NCI-H526 (cell line): Measurements from ENCODE around the gene RAB3GAP2.
"Not testable (repeated sequence)": the region's sequence is repeated elsewhere in the genome, so short reads cannot be mapped to it uniquely, and the experiment has no call there.

Source experiments
- DNase-seq, 2 experiments: peaks; one replicate each; lab custom pipeline; 2025; lab: John Stamatoyannopoulos, UW

The RAB3GAP2 gene, protein sequence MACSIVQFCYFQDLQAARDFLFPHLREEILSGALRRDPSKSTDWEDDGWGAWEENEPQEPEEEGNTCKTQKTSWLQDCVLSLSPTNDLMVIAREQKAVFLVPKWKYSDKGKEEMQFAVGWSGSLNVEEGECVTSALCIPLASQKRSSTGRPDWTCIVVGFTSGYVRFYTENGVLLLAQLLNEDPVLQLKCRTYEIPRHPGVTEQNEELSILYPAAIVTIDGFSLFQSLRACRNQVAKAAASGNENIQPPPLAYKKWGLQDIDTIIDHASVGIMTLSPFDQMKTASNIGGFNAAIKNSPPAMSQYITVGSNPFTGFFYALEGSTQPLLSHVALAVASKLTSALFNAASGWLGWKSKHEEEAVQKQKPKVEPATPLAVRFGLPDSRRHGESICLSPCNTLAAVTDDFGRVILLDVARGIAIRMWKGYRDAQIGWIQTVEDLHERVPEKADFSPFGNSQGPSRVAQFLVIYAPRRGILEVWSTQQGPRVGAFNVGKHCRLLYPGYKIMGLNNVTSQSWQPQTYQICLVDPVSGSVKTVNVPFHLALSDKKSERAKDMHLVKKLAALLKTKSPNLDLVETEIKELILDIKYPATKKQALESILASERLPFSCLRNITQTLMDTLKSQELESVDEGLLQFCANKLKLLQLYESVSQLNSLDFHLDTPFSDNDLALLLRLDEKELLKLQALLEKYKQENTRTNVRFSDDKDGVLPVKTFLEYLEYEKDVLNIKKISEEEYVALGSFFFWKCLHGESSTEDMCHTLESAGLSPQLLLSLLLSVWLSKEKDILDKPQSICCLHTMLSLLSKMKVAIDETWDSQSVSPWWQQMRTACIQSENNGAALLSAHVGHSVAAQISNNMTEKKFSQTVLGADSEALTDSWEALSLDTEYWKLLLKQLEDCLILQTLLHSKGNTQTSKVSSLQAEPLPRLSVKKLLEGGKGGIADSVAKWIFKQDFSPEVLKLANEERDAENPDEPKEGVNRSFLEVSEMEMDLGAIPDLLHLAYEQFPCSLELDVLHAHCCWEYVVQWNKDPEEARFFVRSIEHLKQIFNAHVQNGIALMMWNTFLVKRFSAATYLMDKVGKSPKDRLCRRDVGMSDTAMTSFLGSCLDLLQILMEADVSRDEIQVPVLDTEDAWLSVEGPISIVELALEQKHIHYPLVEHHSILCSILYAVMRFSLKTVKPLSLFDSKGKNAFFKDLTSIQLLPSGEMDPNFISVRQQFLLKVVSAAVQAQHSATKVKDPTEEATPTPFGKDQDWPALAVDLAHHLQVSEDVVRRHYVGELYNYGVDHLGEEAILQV (N-terminal part only)

DNA sequence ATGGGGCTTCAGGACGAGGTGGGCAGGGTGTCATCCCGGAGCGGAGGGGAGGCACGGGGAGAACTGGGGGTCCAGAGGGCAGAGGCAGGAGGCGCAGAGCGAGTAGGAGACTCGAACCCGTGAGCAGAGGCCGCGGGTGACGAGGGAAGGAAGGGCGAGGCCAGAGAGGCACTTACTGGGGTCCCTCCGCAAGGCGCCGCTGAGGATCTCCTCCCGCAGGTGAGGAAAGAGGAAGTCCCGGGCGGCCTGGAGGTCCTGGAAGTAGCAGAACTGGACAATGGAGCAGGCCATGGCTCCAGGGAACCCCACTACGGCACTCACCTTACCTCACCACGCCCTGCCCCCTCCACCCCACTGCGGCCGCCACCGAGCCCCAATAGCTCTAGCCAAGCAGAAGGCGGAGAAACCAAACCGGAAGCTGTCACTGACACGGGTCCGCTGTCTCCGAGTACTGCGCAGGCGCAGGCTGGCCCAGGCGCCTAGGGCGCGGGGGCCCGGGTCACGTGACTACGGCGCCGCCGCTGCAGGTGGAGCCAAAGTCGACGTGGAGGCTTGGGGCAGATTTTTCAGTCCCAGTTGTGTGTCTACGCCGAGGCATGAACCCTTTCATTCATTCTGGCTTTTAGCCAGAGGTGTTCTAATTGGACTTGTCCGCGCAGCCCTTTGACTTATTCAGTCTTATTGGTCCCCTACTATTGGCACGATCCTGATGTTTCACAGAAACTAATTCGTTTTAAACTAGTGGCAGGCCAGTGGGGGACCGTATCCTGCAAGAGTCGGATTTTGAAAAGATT lies at the start of gene RAB3GAP2:
Gene RAB3GAP2 (minus strand): TSS at position 407 of the 794 bp plus-strand sequence. CDS start 116 bp downstream, at position 291.
- DNase-seq, result peak; percentile 64 to 88

DNA sequence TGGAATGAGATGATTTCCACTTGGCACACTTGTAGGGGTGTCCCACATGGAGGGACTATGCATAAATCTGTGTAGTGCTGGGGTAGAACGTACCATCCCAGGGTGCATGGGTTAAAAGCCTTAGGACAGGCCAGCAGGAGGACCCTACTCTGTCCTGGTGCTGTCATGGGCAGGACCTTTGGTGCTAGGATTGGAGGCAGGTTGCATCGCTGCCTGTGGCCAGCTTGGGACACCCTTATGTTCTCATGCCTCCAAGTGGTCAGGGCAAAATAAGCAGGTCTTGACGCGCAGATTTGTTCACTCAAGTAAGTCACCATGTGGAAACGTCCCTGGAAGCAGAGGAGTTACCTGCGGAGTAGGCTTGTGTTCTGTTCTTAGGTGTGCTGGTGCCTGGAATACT lies 49.5 kb upstream of the RAB3GAP2 start:
- no peak for DNase-seq

DNA sequence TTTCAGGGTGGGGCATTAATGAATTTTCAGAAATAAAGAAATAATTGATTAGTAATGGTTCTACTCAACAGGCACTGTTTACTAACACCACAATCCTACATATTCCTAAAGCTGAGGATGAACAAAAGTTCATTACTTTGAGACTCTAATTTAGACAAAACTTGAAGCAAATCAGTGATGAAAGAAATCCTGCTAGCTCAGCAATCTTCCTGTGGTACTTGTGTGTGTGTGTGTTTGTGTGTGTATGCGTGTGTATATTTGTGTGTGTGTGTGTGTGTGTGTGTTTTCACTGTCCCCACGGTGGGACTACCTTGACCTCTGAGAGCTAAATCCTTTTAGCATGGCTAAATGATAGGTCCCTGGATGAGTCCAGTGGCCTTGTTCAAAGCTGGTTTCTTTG lies 48.5 kb upstream of the RAB3GAP2 start:
- DNase-seq, result no peak

DNA sequence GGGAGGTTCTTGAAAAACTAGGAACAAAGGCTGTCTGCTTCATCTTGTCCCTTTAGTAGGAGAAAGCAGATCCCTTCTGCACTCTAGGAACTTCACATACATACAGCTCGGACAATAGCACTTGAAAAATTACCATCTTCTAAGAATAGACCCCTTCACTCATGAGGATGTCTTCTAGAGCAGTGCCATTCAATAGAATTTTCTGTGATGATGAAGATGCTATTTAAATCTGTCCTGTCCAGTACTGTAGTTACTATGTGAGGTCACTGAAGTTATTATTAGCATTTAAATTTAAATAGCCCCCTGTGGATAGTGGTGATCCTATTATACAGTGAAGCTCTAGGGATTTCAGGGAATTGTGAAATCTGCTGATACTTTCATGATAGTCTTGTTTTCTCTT lies 46.4 kb upstream of the RAB3GAP2 start:
- DNase-seq, result no peak

DNA sequence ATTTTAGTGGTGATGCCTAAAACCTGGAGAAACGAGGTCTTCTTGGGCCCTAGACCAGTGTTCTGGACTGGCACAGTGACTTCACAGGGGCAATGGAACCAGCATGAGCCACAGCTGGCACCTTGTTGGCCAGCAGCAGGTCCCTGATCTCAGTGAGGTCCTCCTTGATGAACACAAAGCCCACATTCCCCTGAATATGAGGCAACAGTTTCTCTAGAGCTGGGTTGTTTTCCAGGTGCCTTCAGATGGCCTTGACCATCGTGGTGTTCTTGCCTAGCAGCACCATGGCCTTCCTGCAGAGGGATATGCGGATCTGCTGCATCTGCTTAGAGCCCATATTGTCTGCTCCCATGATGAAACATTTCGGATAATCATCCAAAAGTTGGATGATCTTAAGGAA lies 44.9 kb upstream of the RAB3GAP2 start:
- DNase-seq, result no peak

DNA sequence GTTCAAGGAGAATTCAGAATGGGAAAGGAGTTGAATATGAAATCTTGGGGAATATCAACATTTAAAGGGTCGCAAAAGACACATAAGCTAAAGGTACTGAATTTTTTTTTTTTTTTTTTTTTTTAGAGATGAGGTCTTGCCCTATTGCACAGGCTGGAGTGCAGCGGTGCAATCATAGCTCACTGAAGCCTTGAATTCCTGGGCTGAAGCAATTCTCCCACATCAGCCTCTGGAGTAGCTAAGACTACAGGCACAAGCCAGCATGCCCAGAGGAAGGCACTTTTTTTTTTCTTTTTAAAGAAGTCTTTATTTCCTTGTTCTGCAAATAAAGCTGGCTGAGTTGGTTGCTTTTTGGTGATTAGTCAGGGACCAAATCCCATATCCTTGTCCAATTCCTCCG lies 44.1 kb upstream of the RAB3GAP2 start:
- DNase-seq, result no peak

DNA sequence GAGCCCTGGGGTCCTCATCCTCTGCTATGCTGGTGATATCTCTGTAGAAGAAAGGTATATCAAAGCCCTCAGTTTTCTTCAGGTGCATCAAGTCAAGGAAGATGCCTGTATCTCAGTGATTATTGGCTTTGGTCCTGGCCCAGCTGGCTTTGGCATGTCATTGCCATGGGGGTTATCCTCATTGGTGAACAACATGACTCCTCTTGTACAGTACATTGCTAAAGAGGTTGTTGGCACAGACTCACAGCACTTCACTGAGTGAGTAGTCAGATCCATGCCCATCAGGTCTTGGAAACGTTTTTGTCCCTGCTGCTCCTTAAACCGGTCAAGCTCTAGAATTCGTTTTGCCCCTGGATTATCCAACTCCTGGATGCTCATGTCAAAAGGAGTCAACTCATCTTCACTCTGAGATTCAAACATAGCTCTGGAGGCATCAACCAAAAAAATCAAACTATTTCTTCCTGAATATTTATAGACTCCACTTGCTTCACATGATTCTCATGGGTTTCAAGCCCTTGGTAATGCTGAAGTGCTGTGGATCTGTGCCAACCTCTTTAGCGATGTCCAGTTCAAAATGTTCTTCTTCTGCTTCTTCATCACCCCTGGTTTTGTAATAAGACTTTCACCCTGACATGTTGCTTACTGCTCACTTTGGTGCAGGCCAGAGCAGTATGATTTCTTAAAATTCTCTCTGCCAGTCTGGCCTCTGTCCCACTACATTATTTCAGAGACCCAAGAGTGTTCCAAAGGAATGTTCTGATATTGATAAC lies 43.0 kb upstream of the RAB3GAP2 start:
- DNase-seq, result no peak

DNA sequence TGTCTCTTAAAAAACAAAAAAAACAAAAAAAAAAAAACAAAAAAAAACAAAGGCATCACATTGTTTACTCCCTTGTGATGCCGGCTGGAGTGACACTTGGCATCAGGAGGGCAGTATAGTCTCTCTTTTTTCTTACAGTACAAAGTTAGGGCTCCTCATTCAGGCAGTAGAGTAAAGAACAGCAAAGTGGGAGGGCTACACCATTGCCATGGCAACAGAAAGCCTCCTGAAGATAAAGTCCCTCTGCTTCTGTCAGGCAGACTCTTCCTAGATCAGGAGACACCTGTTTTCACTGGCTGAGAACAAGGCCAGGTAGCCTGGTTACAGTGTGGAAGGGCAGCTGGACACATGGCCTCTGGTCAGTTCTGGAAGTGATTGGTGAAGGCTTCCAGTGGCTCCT lies 41.3 kb upstream of the RAB3GAP2 start:
- no peak for DNase-seq

DNA sequence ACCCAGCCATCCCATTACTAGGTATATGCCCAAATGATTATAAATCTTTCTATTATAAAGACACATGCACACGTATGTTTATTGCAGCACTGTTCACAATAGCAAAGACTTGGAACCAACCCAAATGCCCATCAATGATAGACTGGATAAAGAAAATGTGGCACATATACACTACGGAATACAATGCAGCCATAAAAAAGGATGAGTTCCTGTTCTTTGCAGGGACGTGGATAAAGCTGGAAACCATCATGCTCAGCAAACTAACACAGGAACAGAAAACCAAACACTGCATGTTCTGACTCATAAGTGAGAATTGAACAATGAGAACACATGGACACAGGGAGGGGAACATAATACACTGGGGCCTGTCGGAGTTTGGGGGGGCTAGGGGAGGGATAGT lies 37.9 kb upstream of the RAB3GAP2 start:
- DNase-seq, result not testable (repeated sequence)

DNA sequence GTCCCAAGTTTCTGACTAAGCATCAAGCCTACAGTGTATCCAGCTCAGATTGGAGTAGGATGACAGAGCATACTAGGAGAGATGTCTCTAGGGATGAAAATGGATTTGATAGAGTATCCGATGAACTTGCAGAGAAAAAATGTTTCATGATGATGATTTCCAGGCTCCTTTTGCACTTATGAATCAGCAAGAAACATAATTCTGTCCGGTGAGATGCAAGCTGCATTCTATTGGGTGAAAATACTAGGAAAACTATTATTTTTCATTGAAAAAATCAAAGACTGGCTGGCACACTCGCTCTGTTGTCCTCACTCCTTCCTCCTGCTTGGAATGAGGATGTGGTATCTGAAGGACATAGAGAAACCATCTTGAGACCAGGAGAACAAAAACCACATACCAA lies 35.4 kb upstream of the RAB3GAP2 start:
- no peak for DNase-seq

DNA sequence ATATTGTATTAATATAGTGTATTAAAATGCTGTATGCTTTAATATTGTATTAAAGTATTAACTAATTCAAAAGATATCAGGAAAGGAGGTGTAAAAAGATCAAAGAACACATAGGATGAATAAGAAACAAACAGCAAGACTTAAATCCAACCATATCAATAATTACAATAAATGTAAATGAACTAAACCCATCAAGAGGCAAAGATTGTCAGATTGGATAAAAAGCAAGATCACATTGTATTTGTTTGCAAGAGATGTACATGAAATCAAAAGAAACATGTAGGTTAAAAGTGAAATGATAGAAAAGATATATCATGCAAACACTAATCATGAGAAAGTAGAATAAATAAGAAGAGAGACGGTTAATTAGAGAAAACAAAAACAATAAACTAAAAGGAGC lies 34.1 kb upstream of the RAB3GAP2 start:
- DNase-seq, result no peak

DNA sequence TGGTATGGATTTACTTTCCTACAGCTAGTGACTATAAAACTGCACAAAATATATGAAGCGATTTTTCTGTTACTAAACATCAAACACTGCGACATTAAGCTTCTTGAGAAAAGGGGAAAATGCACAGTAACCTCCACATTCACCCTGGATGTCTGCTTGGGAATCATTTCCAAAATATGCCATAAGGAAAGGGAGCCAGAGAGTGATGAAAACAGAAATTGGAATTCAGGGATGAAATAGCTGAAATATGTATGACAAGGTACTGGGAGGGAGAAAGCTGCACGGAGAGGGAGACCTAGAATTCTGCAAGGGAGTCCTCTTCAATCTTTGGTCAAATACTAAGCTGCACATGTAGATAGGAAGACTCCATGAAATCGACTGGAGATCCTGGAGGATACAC lies 31.6 kb upstream of the RAB3GAP2 start:
- no peak for DNase-seq

DNA sequence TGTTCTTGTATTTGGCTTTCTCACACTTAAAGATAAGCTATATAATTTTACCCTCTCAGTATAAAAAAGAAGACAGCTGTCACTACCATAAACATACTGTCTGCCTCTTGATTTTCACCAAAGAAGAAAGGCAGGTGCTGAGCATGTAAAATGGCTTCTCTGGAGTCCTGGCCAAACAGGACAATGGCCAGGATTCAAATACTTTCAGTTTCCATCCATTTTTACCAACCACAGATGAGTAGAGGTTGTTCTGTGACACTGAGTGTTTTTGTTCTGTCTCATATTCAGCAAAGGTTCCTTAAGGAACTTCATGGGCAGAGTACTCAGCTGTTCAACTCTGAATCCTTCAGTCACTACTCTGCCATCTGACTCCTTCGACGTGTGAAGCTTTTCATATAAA lies 29.4 kb upstream of the RAB3GAP2 start:
- DNase-seq, result no peak

DNA sequence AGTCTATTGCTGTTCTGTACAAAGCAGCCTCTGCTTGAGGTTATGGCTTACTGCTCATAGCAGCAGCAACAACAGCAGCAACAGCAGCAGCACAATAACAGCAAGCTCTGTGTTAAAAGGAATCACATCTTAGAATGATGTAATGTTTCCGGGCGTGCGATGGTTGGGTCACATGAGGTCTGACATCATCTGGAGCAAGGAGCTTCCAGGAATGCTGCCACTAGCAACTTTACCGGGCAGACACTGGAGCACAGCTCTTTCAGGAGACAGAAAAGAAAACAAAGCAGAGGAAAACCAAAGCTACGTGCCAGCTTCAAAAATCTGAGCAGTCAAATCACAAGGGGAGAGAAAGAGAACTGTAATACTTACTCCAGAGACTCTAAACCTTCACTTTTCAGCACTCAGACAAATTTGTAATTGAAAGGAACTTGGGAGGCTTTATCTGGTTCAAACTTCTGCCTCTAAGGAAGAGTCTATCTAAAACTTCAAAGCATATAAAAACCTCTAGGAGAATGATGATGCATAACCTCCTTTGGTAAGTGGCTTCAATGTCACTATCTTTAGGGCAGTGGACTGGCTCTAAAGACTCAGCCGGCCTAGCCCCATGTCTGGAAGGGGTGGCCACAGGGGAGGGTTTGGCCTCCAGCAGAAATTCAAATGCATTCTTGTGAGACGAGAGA lies 28.3 kb upstream of the RAB3GAP2 start:
- DNase-seq, result no peak

DNA sequence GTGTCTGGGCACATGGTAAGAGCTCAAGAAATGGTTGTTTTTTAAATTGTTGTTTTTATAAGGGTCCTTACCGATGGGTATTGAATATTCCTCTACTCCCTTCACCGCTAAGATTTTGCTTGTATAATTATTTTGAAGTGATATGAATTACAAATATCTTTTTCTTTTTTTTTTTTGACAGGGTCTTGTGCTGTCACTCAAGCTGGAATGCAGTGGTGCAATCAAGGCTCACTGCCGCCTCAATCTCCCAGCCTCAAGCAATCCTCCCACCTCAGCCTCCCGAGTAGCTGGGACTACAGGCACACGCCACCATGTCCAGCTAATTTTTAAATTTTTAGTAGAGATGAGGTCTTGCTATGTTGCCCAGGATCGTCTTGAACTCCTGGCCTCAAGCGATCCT lies 27.1 kb upstream of the RAB3GAP2 start:
- DNase-seq, result no peak

DNA sequence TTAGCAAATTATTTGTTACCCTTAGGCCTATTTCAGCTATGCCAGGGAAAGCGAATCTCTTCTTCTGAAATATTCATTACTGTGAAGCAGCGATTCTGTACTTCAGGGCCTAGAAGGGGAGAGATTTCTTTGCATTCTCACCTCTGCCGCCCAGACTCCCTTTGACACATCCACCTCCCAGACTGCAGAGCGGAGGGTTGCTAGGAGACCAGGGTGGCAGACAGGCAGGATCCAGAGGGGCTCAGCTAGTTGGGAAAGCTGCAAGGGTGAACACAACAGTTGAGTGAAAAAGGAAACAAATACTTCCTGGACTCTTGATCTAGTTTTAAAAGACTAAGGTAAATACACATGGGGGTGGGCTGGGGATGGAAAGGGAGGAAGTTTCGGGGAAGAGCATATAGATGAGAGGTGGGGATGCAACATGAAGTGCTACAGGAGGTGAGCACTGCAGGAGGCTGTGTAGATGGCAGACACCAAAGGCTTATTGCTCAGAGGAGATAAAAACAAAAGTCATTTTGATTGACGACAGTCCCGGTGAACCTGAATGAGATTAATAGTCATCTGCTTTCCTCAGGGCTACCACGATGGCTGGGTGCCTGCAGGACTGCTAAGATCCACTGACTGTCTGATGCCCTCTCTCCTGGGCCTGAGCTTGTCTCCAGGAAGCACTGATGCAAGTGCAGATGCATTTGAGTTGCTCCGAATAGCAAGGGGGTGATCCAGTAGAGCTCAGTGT lies 26.4 kb upstream of the RAB3GAP2 start:
- DNase-seq, result no peak

DNA sequence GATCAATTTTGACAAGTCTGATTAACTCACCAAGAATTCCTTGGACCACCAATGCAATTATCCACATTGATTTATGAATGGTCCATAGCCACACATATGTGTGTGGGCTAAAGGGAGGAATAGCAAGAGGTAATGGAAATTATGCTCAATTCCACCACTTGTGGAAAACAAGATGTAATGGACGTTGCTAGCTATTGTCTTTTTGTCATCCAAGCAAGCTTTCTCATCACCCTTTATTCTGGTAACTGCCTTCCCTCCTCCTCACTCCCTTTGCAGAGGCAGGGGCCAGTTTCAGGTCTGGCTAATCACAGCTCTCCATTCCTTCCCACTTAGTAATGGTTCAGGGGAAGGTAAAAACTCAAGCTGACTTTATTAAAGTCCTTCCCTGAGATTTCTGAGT lies 24.7 kb upstream of the RAB3GAP2 start:
- DNase-seq, result no peak

DNA sequence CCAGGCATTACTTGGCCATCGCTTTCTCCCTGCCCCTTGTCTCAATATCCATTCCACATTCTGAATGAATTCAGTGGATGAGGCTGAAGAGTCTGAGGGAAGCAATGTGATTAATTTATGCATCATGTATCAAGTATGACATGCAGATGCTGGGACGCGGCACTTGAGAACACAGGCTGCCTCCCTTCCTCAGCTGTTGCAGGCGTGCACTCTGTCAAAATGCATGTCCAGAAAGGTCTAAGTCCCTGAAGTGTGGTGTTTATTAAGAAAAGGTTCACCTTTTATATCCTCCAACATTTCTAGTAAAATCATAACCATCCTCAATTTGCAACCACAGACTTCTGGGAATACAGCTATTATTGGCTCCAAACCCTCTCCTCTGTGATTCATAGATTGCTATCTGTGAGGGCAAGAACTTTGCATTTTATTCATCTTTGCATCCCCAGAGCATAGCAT lies 22.6 kb upstream of the RAB3GAP2 start:
- DNase-seq, result no peak

DNA sequence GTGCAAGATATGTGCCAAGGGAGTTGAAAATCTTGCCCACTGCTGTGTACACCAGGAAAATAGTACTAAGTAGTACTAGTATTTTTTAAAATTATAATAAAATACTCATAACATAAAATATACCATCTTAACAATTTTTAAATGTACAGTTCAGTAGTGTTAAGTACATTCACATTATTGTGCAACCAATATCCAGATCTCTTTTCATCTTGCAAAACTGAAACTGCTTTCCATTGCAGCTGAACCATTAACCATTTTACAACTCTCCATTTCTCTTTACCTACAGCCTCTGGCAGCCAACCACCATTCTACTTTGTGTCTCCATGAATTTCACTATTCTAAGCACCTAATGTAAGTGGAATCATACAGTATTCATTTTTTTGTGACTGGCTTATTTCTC lies 19.3 kb upstream of the RAB3GAP2 start:
- no peak for DNase-seq
